Activated naive CD4-positive, alpha-beta T cell treated with anti-CD3 and anti-CD28 coated beads, Interleukin-2, amount 10 ng/mL, durations not matched to agents 7 days and 5 days (primary cell): ENCODE measurements around the gene GPC6.

Experiments
- CTCF ChIA-PET: fragments of 350-600 bp; sonication (Branson Sonifier 250); formaldehyde crosslinking; loops from one replicate; lab custom pipeline; 2021; ENCODE audit warnings: antibody characterized with exemption; lab: Charles Lee
- DNase-seq: peaks from one replicate; pipeline ENCODE4 v3.0.0-alpha.2; 2020
- H3K27ac Mint-ChIP-seq: one replicate; pipeline ENCODE4 v1.8.0; 2021; ENCODE audit warnings: mild to moderate bottlenecking, moderate library complexity, mixed read lengths
- H3K27me3 Mint-ChIP-seq: one replicate; pipeline ENCODE4 v1.8.0; 2021; ENCODE audit warnings: mild to moderate bottlenecking, mixed read lengths
- H3K36me3 Mint-ChIP-seq: one replicate; pipeline ENCODE4 v1.8.0; 2021; ENCODE audit warnings: mixed read lengths
- H3K4me1 Mint-ChIP-seq: one replicate; pipeline ENCODE4 v1.8.0; 2021; ENCODE audit warnings: mixed read lengths
- H3K4me3 Mint-ChIP-seq: one replicate; pipeline ENCODE4 v1.8.0; 2021; ENCODE audit warnings: mild to moderate bottlenecking, moderate library complexity, mixed read lengths
- H3K9me3 Mint-ChIP-seq: one replicate; pipeline ENCODE4 v1.8.0; 2021; ENCODE audit warnings: mixed read lengths

GPC6 gene

DNA sequence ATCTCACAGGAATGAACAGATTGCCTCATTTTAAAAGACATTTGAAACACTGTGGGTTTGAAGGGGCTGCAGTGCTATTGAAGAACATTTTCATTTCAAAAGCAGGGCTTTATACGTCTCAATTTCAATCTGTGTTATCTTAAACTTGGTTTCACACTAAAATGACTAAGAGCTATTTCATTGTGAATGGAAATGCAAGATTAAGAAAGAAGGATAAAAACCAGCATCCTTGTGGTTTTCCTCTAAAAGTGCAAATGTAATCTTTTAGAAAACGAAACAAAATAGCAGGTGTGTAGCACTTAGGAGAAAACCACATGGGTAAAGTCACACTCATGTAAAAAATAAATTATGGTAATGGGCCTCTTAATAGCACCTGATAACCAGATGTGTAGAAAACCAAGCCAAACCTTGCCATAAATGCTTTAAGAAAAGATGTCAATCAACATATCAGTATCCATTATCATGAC lies 397.7 kb downstream of the GPC6 start:
- no peak overlapping the region for H3K27ac Mint-ChIP-seq
- no peaks in the 10 kb centered on the region for H3K27me3 Mint-ChIP-seq
- CTCF ChIA-PET, result no interaction called here
- no peaks in the 10 kb centered on the region for H3K36me3 Mint-ChIP-seq
- no peaks in the 10 kb centered on the region for H3K4me1 Mint-ChIP-seq
- H3K4me3 Mint-ChIP-seq, result no peak overlapping the region
- DNase-seq, result no peak
- H3K9me3 Mint-ChIP-seq, result no peaks in the 10 kb centered on the region

DNA sequence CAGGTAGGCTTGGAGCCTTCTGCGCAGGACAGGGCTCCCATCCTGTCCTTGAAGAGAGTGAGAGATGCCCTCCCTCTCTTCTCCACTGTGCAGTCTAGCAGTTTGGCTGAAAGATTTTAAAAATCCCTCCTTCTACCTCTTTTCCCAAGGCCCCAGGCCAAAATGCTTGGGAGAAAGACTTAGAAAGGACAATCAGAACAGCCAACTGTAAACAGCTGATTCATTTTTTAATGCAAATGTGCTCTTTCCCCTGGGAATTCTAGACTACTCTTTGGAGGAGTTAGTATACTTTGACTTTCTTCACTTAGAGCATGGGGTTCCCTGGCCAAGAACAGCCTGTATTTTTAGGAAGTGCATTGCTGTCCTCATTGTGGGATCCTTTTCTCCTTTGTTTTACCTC lies 398.9 kb downstream of the GPC6 start:
- no peaks in the 10 kb centered on the region for H3K27me3 Mint-ChIP-seq
- H3K4me1 Mint-ChIP-seq, result no peaks in the 10 kb centered on the region
- CTCF ChIA-PET, result no interaction called here
- H3K27ac Mint-ChIP-seq, result no peak overlapping the region
- DNase-seq, result no peak
- H3K4me3 Mint-ChIP-seq, result no peak overlapping the region
- no peaks in the 10 kb centered on the region for H3K36me3 Mint-ChIP-seq
- no peaks in the 10 kb centered on the region for H3K9me3 Mint-ChIP-seq

DNA sequence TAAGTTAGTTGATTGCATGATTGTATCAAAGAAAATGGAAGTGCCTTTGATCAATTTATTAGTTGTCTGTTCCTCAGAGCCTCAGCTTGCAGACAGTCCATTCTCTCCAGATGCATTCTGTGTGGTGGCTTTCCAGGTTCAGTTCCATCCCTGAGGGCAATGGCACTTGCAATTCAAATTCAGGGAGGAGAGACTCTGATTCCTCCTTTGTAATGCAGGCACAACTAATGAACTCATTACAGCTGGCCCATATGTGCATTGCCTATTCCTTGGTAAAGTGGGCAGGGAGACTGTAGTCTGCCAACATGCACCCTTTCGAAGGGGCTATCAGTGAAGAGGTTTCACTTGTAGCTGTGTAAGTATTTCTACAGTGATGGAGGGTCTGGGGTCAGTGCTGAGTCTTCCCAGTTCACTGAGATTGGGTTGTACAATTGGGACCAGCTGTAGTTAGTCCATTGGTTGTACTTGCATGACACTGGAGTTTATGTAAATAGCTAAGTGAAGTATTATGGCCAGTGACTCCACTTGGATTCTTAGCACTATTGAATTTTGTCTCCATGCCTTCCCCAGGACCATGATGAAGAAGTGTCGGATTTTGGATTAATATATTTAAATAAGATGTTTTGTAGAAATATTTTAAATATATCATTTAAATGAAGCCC lies 401.7 kb downstream of the GPC6 start:
- Mint-ChIP-seq H3K4me1 (no peaks in the 10 kb centered on the region), H3K9me3 (no peaks in the 10 kb centered on the region)

DNA sequence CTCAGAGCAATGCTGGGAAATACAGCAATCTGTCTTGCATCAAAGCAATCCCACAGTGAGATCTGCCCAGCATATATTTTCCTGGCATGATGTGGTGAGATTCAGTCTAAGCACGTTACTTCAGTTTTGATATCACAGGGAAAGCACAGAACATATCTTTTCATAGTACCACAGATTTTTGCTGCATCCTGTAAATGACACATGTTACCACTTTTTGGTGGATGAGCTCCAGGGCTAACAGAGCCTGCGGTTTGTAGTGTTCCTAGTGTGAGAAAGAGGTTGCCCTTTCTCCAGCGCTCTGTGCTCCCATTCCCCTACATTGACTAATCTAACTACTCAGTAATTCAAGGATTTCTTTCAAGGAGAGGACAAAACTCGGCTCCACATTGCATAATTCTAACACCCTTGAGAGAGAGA lies 409.0 kb downstream of the GPC6 start:
- Mint-ChIP-seq H3K27me3 (no peaks in the 10 kb centered on the region), H3K4me1 (no peaks in the 10 kb centered on the region), H3K36me3 (no peaks in the 10 kb centered on the region), H3K4me3 (no peak overlapping the region), H3K27ac (no peak overlapping the region), H3K9me3 (no peaks in the 10 kb centered on the region)
- DNase-seq, result no peak
- CTCF ChIA-PET, result no interaction called here

More for the DNA sequence above, 401.7 kb downstream of the GPC6 start:
- H3K27me3 Mint-ChIP-seq, result no peaks in the 10 kb centered on the region
- no peaks in the 10 kb centered on the region for H3K36me3 Mint-ChIP-seq
- no peak for DNase-seq
- CTCF ChIA-PET, result no interaction called here
- H3K27ac Mint-ChIP-seq, result no peak overlapping the region
- H3K4me3 Mint-ChIP-seq, result no peak overlapping the region

DNA sequence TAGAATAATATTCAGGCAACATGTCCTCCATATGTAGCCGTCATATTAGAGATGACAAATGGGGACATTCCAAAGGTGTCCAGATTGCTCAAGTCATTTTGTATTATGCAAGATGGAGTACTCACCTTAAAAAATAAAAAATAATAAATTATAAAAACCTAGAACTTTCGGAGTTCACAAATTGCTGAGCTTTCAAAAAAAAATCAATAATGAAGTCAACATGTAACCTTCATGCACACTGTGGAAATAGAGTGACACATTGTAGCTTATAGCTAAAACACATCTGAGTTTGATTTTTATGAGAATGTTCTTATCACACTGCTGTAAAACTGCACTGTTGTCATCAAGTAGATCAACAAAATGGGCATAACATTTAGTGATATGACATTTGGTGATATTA lies 411.2 kb downstream of the GPC6 start:
- no peaks in the 10 kb centered on the region for H3K9me3 Mint-ChIP-seq
- H3K27me3 Mint-ChIP-seq, result no peaks in the 10 kb centered on the region
- H3K36me3 Mint-ChIP-seq, result no peaks in the 10 kb centered on the region
- no peak for DNase-seq
- H3K4me3 Mint-ChIP-seq, result no peak overlapping the region
- H3K27ac Mint-ChIP-seq, result no peak overlapping the region
- CTCF ChIA-PET, result no interaction called here
- no peaks in the 10 kb centered on the region for H3K4me1 Mint-ChIP-seq

DNA sequence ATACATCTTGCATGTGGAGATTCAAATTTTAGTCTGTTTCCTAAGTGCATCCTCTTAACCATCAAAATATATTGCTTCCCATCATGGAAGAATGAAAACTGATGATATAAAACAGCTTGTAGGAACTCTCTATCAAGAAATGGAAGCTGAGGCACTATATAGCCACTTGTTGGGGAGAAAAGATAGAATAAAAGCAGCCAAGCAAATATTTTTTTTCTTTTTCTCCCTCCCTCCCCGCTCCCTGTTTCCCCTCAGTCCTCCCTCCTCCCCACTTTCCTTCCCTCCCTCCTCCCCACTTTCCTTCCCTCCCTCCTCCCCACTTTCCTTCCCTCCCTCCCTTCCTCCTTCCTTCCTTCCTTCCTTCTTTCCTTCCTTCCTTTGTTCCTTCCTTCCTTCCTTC lies 413.8 kb downstream of the GPC6 start:
- DNase-seq, result no peak
- Mint-ChIP-seq H3K27ac (no peak overlapping the region), H3K4me1 (no peaks in the 10 kb centered on the region), H3K4me3 (no peak overlapping the region), H3K36me3 (no peaks in the 10 kb centered on the region), H3K27me3 (no peaks in the 10 kb centered on the region), H3K9me3 (no peaks in the 10 kb centered on the region)
- CTCF ChIA-PET, result no interaction called here

DNA sequence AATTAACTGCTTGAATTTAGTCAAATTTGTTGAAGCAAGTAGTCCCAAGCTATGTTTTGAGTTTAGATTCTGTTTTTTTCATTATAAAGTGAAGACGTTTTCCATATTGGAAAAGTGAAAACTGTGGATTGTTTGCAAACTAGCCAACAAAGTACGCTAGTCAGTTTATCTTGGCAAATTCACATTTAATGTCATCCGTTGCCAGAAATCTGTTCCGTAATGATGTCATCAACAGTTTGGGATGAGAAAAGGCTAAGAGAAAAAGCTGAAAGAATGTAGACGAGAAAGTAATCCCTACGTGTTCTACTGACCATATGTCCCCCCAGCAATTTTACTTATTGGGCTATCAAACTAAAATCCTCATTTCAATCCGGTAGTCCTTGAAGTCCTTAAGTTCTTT lies 419.6 kb downstream of the GPC6 start:
- Mint-ChIP-seq H3K27me3 (no peaks in the 10 kb centered on the region), H3K4me1 (no peaks in the 10 kb centered on the region), H3K9me3 (no peaks in the 10 kb centered on the region), H3K4me3 (no peak overlapping the region), H3K27ac (no peak overlapping the region), H3K36me3 (no peaks in the 10 kb centered on the region)
- no peak for DNase-seq
- CTCF ChIA-PET, result no interaction called here

DNA sequence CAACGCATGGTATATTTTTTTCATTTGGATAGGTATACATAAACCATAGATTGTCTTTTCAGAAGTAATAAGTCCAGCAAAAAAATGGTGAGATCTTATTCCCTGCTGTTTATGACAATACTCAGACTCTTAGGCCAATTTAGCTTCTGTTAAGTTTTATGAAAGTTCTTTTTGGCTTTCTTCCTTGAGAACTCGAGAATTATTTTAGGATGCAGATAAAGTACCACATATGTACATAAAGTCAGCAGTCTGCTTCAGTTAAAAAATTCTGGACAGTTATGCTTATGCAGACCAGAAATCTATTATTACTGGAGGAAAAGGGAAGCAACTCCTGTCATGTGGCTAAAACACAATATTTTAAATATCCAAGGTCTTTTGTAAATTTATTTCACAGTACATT lies 422.9 kb downstream of the GPC6 start:
- no peak overlapping the region for H3K27ac Mint-ChIP-seq
- no peaks in the 10 kb centered on the region for H3K9me3 Mint-ChIP-seq
- CTCF ChIA-PET, result no interaction called here
- H3K4me1 Mint-ChIP-seq, result no peaks in the 10 kb centered on the region
- H3K27me3 Mint-ChIP-seq, result no peaks in the 10 kb centered on the region
- no peaks in the 10 kb centered on the region for H3K36me3 Mint-ChIP-seq
- H3K4me3 Mint-ChIP-seq, result no peak overlapping the region
- no peak for DNase-seq

DNA sequence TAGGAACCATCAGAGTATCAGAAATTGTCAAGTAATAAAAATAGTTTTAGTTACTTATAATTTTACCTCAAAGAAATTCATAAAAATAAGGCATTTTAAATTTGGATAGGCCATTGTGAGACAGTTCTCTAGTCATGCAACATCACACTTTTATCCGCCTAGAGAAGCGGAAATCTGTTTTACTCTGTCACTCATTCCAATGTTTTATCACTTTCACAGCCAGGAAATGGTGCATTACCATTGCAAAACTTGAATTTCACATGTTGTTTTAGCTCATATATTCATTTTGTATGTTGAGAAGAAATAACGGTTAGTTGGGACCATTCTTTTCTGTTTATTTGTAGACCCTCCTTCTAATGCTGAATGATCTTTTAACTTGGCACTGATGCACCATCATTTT lies 427.2 kb downstream of the GPC6 start:
- no peak overlapping the region for H3K4me3 Mint-ChIP-seq
- H3K36me3 Mint-ChIP-seq, result no peaks in the 10 kb centered on the region
- no peak overlapping the region for H3K27ac Mint-ChIP-seq
- no peaks in the 10 kb centered on the region for H3K9me3 Mint-ChIP-seq
- no peaks in the 10 kb centered on the region for H3K4me1 Mint-ChIP-seq
- no peak for DNase-seq
- no peaks in the 10 kb centered on the region for H3K27me3 Mint-ChIP-seq
- CTCF ChIA-PET, result no interaction called here

DNA sequence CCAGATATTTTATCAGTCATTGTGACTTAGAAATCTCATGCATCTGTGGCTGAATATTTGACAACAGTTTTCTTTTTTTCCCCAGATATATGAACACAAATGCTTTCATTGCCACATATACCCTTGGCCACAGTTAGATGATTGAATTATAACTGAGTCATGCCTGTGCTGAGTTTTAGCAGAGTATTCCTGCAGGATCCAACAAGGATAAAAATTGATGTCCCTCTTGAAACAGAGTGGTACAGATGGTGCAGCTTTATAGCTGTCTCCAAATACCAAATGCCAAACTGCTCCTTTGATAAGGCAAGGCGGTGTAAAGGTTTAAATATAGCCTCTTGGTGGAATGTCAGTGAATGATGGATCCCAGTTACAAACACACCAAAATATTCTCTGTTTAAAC lies 428.5 kb downstream of the GPC6 start:
- Mint-ChIP-seq H3K27ac (no peak overlapping the region), H3K9me3 (no peaks in the 10 kb centered on the region), H3K27me3 (no peaks in the 10 kb centered on the region), H3K36me3 (no peaks in the 10 kb centered on the region), H3K4me1 (no peaks in the 10 kb centered on the region), H3K4me3 (no peak overlapping the region)
- DNase-seq, result no peak
- CTCF ChIA-PET, result no interaction called here

DNA sequence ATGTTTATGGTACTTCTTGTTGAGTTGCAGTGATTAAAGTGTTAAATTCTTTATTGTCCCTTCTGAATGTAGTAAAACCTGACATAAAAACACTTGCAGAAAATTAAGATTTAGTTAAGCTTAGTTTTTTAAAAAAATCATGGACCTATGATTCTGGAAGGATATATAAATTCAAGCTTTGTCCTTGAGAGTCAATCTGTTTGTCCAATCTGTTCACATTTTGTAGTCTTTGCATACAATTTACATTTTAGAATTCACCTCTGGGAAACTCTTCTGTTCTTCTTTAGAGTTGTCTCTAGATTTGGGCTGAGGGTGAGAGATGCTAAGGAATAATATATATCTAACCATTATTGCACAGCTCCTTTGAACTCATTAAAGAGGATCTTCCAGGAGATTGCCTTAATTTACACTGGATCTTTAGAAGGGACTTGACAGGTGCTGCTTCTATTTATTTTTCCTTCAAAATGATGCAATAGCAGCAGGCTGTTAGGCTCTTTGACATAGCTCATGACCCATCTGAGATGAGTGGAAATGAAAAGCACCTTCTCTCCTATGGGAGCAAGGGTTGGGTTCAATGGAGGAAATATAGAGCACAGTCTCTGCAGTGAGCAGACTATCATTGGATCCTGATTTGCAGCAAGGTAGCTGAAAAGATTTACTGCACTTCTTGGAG lies 433.9 kb downstream of the GPC6 start:
- CTCF ChIA-PET, result no interaction called here
- no peak for DNase-seq
- Mint-ChIP-seq H3K36me3 (no peaks in the 10 kb centered on the region), H3K4me3 (no peak overlapping the region), H3K27ac (no peak overlapping the region), H3K9me3 (no peaks in the 10 kb centered on the region), H3K27me3 (no peaks in the 10 kb centered on the region), H3K4me1 (no peaks in the 10 kb centered on the region)

DNA sequence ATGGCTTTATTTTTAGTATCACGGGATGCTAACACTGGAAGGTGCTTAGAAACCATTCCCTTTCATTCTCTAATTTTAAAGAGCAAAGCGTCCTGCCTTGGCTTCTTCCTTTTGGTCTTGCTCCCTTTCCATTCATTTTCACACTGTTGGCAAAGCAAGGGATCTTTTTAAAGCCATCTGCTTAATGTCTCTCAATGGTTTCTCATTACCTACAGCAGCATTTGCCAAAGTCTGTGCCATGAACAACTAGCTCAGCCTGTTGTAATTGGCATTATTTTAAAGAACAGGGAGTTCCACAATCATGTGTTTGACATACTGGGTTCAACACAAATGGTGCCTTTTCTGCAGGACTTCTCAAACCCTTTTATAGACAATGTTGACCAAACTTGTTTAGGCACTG lies 444.3 kb downstream of the GPC6 start:
- Mint-ChIP-seq H3K27ac (no peak overlapping the region), H3K27me3 (no peaks in the 10 kb centered on the region), H3K36me3 (no peaks in the 10 kb centered on the region), H3K4me3 (no peak overlapping the region), H3K4me1 (no peaks in the 10 kb centered on the region), H3K9me3 (no peaks in the 10 kb centered on the region)
- no peak for DNase-seq
- CTCF ChIA-PET, result no interaction called here

DNA sequence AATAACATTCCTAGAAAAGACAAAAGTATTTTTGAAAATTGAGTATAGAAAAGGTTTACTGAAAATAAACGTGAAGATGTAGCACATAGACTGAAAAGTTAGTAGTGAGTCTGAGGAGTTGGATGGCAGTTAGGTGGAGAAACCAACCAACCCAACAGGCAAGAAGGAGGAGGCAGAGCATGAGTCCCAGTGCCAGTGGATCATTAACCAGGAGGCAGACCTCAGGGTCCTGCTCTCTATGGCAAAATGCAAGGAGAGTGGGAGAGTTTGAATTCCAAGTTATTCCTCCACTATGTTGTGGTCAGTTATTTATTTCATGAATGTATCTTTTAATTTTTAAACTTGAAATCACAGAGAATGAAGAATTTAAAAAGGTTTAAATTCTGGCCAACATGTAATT lies 446.4 kb downstream of the GPC6 start:
- no peaks in the 10 kb centered on the region for H3K36me3 Mint-ChIP-seq
- DNase-seq, result no peak
- H3K27ac Mint-ChIP-seq, result no peak overlapping the region
- no peaks in the 10 kb centered on the region for H3K4me1 Mint-ChIP-seq
- CTCF ChIA-PET, result no interaction called here
- no peaks in the 10 kb centered on the region for H3K27me3 Mint-ChIP-seq
- no peak overlapping the region for H3K4me3 Mint-ChIP-seq
- no peaks in the 10 kb centered on the region for H3K9me3 Mint-ChIP-seq

DNA sequence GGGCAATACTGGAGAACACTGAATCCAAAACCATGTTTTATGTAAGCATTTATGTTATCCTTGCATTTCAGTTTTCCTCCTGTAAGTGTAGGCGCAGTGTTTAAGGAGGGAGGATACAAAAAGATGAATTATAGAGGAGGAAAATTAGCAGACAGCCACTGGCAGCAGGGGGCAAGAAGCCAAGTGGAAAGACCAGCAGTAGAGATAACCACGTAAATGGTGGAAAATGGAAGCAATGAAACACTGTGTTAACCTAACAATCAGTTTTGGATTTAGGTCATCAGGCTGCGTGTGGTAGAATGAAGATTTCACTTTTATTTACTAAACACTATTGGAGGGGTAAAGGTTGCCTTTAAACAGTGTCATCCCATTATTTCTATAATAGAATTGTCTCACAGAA lies 447.3 kb downstream of the GPC6 start:
- no peaks in the 10 kb centered on the region for H3K27me3 Mint-ChIP-seq
- CTCF ChIA-PET, result no interaction called here
- no peaks in the 10 kb centered on the region for H3K36me3 Mint-ChIP-seq
- no peaks in the 10 kb centered on the region for H3K4me1 Mint-ChIP-seq
- DNase-seq, result no peak
- no peak overlapping the region for H3K27ac Mint-ChIP-seq
- no peak overlapping the region for H3K4me3 Mint-ChIP-seq
- H3K9me3 Mint-ChIP-seq, result no peaks in the 10 kb centered on the region

DNA sequence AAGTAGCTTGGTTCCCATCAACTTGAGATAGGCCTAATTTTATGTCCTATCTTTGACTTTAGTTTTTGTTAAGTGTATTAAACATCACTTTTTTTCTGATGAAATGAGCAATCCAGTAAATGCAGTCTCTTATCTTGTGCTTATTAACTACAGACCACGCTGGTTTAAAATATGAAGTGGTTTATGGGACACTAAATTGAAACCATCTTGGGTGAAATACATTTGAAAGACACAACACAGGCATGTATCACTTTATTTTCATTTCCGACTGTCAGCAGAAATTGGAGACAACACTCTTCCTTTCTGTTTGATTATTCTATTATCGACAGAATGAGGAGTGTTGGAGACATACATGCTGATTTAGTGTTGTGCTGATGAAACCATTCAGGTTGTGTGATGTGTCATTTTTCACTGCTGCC lies 447.7 kb downstream of the GPC6 start:
- H3K4me1 Mint-ChIP-seq, result no peaks in the 10 kb centered on the region
- no peak overlapping the region for H3K4me3 Mint-ChIP-seq
- no peak overlapping the region for H3K27ac Mint-ChIP-seq
- no peak for DNase-seq
- no peaks in the 10 kb centered on the region for H3K9me3 Mint-ChIP-seq
- H3K36me3 Mint-ChIP-seq, result no peaks in the 10 kb centered on the region
- CTCF ChIA-PET, result no interaction called here
- H3K27me3 Mint-ChIP-seq, result no peaks in the 10 kb centered on the region
